GM19043 (cell line): ENCODE measurements around the gene ADAM12.
"Not testable (repeated sequence)": the region's sequence is repeated elsewhere in the genome, so short reads cannot be mapped to it uniquely, and the experiment has no call there.

Source experiments
- ATAC-seq: cut with Tn5 transposase; IDR thresholded peaks from one replicate; pipeline ENCODE4 v1.9.1; 2021; ENCODE audit warnings: low read depth; ENCODE audit not compliant: unreplicated experiment

ADAM12 gene

GRCh38 chr10:126270111-126270510 lies 118.2 kb downstream of the ADAM12 start:
- ATAC-seq, result no peak

DNA sequence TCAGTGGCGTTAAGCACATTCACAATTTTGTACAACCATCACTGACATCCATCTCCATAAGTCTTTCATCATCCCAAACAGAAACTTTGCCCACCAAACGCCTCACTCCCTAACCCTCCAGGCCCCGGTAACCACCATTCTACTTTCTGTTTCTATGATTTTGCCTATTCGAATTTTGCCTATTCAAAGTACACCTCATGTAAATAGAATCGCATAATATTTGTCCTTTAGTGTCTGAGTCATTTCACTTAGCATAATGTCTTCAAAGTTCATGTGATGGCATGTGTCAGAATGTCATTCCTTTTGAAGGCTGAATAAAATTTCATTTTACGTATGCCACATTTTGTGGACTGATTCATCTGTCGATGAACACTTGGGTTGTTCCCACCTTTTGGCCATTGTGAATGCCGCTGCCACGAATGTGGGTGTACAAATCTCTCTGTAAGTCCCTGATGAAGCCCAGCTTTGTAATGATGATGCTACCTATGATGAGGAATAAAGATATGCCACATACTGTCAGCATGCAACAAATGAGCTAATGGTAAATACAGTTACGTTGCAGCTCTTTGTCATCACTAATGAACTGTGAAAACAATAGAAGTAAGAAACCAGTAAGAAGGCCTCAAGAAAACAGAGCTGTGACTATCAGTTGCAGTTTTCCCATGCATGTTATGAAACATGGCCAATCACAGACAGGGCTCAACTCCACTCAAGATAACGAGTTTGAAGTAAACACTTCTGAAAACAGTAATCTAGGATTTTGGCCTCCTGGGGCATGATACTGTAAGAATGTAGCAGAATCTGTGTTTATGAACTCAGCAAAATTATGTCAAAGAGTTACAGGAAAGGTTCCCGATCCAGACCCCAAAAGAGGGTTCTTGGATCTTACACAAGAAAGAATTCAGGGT lies 120.0 kb downstream of the ADAM12 start:
- ATAC-seq, result no peak

DNA sequence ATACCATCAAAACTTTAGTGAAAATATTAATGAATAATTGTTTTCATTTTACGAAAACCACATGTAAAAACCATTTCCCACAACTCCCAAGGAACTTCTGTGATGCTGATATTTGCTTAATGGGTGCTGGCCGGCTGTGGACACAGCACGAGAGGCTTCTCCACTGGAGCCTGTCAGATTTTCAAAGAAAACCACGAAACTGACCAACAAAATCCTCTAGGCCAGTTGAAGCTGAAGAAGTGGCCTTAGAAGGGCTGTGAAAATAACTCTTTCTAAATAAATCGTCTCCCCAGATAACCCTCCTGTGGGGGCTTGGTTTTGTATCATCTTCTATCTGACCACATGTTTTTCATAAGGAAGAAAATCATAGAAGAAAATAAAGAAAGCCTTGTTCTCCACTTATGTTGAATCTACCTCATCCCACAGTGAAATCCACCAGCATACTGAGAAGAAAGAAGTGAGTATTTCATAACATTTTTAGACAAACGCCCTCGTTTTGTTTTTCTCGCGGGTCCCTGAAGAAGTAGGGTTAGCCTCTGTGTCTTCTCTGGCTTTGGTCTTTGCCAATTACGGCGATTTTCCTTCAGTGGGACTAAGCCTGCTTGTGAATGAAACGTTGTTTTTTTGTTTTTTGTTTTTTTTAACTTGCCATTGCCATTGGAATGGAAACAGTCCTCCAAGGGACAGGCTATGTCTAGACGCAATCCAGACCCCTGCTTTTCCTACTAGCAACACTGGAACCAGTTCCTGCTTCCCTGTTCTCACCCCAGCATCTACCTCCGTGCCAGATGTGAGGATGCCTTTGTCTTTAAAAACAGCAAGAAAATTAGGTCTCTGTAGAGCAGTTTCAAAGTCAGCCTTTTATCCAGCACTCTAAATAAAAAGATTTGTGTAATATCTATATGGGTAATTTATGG lies 123.9 kb downstream of the ADAM12 start:
- no peak for ATAC-seq

DNA sequence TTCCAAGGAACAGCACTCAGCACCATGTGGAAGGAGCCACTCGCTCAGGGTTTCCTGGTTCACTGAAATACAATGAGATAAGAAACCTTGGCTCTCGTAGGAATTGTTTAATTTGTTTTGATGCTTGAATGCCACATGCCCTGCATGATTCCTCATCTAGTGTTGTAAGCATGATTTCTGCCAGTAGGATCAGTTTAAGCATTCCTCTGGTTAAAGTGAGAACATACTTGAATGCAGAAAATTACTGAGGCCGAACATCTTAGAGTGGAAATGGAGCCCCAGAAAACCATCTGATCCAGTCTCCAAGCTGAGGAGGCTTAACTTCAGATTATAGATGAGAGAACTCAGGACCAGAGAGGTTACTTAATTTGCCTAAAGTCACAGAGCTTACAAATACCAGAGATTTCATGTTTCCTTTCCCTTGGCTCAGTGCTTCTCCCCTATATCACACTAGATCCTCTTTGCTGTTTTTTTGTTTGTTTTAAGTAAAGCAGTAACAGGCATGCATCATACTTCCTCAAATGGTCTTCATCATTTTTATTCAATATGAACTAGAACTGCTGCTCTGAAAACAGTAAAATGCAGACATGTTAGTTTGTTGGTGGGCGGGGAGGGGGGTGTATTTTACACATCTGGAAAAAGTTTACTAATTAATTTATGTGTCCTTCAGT lies 125.1 kb downstream of the ADAM12 start:
- no peak for ATAC-seq

DNA sequence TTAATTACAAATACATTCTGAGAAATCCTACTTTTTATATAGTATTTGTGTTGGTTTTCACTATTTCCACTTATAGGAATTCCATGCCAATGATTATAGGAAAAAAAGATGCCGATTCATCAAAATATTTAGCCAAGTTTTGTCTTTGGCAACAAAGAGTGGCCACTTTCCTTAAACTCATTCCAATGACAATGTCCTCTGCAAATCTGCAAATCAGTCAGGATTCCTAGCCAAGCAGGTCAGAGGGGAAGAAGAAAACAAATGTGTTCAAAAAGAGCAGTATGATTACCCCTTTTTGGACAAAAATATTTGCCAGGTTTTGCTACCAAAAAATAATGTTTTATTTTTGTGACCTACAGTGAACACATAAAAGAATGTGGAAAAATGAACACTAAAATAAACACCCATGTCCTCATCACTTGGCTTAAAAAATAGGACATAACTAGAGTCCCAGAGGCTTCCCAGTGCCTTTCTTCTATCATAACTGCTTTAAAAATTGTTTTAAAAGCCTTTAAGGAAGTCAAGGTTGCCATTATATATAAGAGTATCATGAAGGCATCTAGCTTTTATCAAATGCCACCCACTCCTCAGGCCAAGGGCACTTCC lies 125.9 kb downstream of the ADAM12 start:
- no peak for ATAC-seq

DNA sequence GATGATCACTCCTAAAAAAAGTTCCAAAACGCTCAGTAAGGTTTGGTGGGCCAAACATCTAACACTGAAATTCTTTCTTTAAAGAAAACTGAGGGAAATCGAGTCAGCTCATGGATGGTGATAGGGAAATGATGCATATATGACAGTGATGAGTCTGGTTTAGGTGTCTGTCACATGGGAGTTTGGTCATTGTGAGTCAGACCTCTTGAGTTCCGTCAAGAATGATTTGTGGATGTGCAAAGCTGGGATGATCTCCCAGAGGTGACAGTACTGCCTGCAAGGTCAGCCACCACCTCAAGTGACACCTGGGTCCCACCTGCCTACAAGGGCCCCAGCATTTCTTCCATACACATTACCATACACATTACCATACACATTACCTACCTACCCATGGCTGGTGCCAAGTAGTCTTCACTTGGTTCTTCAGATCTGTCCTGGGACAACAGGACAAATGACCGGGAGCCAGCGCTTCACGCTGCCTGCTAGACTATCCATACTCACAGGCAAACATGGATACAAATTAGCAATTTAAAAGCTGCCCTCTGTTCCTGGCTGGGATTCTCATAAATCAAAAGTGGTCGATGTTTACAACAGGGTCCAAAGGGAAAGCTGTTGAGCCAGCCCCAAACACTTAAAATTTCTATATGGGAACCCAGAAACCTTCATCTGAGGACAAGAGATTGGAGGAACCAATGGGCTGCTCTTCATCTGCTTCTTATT lies 128.4 kb downstream of the ADAM12 start:
- ATAC-seq, result no peak

GRCh38 chr10:126256864-126257263 lies 131.4 kb downstream of the ADAM12 start:
- ATAC-seq, result no peak

DNA sequence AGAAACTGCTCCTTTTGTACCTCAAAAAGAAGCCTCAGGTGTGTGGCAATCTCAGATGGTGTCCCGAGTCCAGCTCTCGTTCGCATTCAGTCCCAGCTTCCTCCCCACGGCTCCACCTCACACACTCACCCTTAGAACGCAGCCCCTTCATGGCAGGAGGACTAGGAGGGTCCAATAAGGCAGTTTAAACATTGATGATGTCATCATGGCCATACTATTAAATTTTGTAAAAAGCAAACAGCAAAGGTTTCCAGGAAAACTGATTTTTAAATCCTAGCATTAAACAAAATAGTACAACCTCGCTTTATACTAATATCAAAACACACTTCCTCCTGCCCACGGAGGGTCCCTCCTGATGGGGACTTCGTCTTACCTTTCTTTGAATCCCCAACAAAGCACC lies 133.0 kb downstream of the ADAM12 start:
- no peak for ATAC-seq

DNA sequence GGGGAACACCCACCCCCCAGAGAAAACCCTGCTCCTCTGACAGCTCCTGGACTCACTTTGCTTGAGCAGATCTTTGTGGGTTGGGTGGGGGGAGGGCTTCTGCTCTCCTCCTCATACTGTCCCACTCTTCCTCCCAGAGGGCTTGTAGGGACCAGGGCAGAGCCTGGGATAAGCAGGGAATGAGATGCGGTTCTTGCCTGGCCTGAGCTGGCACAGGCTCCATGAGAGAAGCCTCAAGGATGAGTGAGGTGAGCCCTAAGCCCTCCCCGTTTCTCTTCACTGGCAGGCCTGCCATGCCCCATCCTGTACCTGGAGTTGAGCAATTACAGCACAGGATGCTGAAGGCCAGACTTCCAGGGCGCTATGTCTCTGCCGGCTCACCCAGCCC lies 134.7 kb downstream of the ADAM12 start:
- no peak for ATAC-seq

GRCh38 chr10:126252884-126253610 lies 135.2 kb downstream of the ADAM12 start:
- no peak for ATAC-seq

GRCh38 chr10:126251778-126252407 lies 136.4 kb downstream of the ADAM12 start:
- ATAC-seq, result no peak

DNA sequence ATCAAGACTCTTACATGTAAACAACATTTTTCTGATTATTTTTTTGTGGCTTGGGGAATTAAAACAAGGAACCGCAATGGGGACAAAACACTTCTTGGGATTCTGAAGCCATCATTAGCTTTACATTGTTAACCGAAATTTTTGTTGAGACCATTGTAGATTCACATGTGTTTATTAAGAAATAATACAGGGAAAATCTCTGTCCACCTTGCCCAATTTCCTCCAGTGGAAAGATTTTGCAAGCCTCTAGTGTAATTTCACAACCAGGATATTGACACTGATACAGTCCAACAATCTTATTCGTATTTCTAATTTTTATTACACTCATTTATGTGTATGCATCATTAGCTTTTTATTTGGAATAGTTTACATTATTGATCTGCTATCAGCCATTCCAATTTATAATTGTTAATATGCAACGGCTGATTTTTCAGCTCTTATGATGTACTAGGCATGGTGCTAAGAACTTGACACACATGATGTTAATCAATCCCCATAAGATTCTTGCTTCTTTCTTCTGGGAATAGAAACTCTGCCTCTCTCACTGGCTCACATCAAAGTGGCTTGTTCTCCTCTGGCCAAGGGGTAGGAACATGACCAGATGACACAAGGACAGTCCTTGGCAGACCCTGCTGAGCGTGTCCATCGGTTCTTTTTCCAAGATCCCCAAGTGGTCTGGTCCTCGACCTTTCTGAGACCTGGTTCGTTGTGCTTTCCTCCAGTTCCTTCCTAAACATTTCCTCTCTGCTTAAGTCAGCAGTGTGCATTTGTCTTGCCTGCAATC lies 137.6 kb downstream of the ADAM12 start:
- no peak for ATAC-seq

DNA sequence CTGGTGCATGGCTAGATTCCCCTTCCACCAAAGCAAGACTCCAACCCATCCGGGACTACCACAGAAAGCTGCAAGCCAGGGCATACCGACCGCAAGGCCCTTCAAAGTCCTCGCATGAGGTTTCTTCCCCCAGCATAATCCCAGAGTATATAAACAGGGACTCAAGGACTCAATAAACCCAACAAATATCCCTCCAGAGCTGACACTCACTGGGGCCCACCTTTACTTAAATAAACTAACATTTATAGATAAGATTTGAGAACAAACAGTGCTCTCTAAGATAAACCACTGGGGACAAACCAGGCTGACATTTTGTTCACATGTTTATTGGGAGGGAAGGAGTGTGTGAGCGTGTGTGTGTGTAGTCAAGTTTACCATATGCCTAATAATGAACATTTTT lies 138.2 kb downstream of the ADAM12 start:
- ATAC-seq, result no peak

GRCh38 chr10:126247446-126247975 lies 140.8 kb downstream of the ADAM12 start:
- no peak for ATAC-seq

- ATAC-seq, result not testable (repeated sequence)
Observed at GRCh38 chr10:126246396-126246795, 141.9 kb downstream of the ADAM12 start.

DNA sequence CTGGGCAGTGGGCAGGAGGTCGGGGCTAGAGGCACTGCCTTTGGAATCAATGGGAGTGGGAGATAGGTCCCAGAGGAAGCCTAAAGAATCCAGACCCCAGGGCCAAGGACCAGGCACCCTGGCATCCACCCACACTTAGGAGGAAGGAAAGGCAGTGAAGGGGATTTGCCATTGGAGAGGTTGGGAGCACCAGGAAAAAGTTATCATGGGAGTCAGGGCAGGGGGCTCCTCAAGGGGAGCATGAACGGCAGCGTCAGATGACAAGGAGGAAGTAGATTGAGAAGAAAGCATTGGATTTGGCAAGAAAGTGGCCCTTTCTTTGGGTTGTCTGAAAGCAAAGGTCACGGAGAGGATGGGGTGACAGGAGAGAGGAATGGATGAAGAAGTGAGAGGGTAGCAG lies 142.8 kb downstream of the ADAM12 start:
- ATAC-seq, result no peak

- ATAC-seq, result no peak
Observed at GRCh38 chr10:126243971-126244370, 144.3 kb downstream of the ADAM12 start.

DNA sequence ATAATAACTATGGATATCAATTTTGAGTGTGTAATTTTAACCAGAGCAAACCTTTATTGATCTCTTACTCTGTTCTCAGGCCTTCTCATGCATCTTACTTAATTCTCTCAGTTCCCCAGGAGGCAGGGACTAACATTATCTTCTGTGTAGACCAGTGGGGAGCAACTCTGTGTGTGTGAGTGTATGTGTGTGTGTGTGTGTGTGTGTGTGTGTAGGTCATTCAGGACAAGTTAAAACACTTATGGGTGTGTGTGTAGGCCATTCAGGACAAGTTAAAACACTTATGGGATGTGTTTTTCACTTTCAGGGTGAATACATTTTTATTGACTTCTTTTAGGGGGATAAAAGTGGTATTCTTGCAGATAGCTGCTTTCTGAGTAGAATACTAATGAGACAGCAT lies 145.0 kb downstream of the ADAM12 start:
- no peak for ATAC-seq
